ENCODE results near the gene ARHGAP22. TPM values are rescaled to one million over a fixed set of nuclear protein-coding genes. Genes with fewer than 3 reads are reported as not detected.
"Not testable (repeated sequence)": the region's sequence is repeated elsewhere in the genome, so short reads cannot be mapped to it uniquely, and the experiment has no call there.

ARHGAP22 gene, protein sequence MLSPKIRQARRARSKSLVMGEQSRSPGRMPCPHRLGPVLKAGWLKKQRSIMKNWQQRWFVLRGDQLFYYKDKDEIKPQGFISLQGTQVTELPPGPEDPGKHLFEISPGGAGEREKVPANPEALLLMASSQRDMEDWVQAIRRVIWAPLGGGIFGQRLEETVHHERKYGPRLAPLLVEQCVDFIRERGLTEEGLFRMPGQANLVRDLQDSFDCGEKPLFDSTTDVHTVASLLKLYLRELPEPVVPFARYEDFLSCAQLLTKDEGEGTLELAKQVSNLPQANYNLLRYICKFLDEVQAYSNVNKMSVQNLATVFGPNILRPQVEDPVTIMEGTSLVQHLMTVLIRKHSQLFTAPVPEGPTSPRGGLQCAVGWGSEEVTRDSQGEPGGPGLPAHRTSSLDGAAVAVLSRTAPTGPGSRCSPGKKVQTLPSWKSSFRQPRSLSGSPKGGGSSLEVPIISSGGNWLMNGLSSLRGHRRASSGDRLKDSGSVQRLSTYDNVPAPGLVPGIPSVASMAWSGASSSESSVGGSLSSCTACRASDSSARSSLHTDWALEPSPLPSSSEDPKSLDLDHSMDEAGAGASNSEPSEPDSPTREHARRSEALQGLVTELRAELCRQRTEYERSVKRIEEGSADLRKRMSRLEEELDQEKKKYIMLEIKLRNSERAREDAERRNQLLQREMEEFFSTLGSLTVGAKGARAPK
- 1 to 10 TPM; 1.3 to 3.1 (median 2.5) TPM for polyA plus RNA-seq (ENCODE audit: insufficient read depth in 1 of 5, insufficient read length in 5 of 5, low replicate concordance in 1 of 5)
- long read RNA-seq, donor 1, partial matches to known transcripts: 0 of 2 reads
- long read RNA-seq, donor 1, other reads (novel, unspliced or antisense): 0 of 2 reads
- long read RNA-seq, donor 2: 0 reads
- long read RNA-seq, donor 3, partial matches to known transcripts: 0 of 1 reads
- long read RNA-seq, donor 3, other reads (novel, unspliced or antisense): 0 of 1 reads
- long read RNA-seq, donor 4: 0 reads
- long read RNA-seq, donor 5: 0 reads
- long read RNA-seq, donor 6: 0 reads
- long read RNA-seq, donor 7: 0 reads
- long read RNA-seq, donor 8: 0 reads

DNA sequence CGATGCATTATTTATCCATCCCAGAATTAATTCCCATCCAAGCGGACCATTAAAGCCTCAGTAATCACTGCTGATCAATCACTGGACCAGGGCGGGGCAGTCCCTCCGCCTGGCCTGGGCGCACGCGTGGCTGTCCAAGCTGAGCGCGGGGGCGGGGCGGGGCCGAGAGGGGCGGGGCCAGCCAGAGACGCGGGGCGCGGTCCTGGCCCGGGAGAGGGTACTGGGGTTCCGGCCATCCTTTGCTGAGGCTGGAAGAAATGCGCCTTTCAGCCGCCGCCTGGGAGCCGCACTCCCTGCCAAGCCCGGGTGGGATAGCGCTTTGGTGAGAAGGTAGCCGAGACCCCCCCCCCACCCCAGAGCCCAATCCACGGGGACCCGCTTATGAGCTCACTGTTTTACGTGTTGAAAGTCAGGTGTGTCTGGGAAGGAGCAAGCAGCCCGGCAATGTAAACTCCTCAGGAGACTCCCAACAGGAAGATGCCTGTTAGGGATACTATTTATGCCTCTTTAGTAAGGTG, at the start of gene ARHGAP22:
Gene ARHGAP22, minus strand, starts transcription at position 83 of the 518 bp plus-strand sequence. CDS start 277 bp downstream, outside the sequence.
- no peak for DNase-seq

DNA sequence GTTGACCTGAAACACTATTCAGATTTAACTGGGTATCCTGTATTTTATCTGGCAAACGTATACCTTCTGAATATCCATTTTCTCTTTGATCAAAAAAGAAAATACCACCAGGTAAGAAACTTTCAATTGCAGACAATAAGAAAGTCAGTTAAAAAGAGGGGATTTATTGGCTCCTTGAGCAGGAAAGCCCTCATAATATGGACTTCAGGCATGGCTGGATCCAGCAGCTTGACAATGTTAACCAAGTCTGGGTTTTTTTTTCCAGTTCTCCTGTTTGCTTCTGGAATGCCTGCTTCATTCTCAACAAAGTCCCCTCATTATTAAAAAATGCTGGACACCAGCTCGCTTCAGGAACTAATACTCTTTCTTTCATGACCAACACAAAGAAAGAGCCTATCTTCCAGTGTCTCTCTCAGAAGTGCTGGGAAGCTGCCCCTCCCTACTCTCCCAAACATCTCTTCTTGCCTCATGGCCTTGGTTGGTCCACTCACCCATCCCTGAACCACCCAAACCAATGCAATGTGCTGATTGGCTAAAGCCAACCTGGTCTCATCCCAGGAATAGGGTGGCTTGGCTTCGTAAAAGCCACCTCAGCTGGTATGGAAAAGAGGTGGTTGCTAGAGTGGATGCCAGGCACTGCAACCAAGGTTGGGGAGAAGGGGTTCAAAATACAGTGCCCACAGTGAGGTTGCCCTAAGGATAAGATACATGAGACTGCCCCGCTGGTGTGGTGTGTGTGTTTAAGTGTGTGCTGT, 49.2 kb upstream of the ARHGAP22 start:
- no peak for DNase-seq

DNA sequence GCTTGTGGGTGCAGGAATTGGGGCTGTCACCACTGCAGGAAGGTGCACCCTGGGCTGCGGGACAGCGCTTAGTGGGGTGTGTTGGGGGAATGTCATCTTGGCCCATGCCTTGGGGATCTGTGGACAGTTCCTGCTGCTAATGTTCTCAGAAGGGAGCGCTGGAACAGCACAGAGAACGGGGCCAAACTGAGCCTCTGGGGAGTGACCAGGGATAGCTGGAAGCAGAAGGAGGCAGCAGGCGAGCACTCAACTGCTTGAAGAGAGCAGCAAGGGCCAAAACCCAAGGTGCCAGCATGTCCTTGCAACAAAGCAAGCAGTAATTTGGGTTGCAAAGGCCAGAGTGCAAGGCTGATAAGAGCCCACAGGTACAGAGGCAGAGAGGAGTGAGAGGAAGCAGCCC, 48.5 kb upstream of the ARHGAP22 start:
- no peak for DNase-seq

DNA sequence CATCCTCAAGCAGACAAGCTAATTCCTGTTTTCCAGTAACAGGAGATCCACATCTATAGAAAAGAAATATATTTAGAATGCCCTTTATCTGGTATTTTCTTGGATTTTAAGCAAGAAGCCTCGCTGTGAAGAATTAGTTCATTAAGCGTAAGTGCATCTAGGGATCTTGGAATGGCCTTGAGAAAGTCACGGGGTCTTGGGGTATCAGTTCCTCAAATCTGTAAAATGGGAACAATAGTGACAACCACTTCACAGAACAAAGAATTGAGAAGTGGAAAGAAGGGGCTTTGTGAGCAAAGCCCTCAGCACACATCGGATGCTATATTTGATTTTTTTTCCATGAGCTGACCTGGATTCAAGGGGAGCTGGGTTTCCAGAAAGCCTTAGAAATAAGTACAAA, 47.5 kb upstream of the ARHGAP22 start:
- DNase-seq: no peak

DNA sequence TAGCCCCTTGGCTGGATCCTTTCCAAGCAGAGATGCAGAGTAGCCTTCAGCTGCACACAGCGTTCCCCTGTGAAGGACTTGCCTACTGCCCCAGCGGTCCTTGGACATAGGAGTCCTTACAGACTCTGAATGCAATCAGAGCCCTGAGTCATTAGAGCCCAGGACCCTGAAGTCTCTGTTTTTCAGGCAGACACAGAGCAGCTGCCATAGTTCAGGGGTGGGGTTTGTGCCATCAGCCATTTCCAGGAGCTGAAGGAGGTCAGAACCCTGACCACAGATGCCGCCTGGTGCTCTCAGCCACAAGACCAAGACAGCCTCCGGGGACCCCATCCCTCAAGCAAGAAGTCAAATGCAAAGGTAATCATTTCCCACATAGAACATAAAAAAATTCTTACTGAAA, 47.0 kb upstream of the ARHGAP22 start:
- DNase-seq: no peak

DNA sequence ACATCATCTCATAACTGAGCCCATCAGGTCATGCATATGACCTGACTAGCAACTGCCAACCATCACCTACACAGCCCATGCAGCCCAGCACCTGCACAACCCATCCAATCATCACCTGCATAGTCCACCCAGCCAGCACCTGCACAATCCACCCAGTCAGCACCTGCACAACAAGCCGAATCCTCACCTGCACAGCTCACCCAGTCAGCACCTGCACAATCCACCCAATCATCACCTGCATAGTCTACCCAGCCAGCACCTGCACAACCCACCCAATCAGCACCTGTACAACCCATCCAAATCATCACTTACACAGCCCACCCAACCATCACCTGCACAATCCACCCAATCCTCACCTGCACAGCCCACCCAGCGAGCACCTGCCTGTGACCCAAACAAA, 46.4 kb upstream of the ARHGAP22 start:
- DNase-seq: no peak

DNA sequence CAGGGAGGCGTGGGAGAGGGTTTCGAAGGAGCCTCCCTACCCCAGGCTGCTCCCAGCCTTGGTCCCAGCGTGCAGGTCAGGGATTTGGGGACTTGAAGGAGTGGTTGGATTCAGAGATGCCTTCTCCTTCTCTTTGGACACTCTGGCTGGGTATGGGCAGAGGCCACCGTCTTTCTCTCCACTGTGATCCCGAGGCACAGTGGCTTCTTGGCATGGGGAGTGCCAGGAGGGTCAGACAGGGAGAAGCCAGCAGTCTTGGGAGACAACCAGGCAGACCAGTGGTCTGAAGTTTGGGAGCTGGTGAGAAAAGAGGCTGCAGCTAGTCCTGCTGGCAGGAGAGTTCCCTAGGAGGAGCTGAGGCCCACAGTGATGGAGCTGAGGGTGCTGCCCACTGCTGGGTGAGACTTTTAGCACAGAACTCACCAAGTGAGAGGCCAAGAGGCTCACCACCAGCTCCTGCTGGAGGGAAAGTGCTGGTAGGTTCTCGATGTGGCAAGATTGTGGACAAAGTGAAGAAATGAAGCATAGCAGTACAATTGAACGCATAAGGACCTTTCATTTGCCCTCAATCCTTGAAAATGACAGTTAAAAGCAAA, 44.6 kb upstream of the ARHGAP22 start:
- no peak for DNase-seq

DNA sequence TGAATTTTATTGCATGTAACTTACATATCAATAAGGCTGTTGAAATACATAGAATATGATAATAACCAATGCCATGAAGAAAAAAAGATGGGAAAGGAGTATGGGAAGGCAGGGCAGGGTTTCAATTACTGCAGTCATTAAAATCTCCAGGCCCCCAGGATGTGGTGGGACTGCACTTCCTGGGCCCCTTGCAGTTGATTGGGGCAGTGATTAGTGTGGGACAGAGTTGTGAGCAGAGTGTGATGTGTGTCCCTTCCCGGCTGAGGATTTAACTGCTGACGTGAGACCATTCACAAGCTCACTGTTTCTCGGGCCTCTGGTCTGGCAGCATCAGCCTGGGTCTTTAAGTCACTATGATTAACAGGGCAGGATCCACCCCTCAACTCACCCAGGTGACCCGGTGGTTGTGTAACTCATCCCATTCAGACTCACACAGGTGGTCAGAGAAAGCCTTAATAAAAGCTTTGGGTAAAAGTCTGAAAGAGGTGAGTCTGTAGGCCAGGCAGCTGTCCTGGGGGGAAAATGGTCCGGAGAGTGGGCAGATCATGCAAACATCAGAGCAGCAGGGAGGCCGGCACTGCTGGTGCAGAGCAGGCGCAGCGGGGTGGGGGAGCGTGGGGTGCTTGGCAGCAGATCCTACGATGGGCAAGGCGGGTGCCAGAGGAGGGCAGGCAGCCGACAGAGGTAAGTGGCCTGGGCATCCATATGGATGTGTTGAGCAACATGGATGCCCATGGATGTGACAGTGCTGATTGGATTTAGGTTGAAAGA, 43.5 kb upstream of the ARHGAP22 start:
- DNase-seq: no peak

DNA sequence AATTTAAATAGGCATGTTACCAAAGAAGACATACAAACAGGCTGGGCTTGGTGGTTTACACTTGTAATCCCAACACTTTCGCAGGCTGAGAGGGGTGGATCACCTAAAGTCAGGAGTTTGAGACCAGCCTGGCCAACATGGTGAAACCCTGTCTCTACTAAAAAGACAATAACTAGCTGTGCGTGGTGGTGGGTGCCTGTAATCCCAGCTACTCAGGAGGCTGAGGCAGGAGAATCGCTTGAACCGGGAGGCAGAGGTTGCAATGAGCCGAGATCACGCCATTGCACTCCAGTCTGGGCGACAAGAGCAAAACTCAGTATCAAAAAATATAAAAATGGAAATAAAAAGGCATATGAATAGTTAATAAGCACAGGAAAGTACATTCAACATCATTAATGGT, 42.2 kb upstream of the ARHGAP22 start:
- not testable (repeated sequence) for DNase-seq

DNA sequence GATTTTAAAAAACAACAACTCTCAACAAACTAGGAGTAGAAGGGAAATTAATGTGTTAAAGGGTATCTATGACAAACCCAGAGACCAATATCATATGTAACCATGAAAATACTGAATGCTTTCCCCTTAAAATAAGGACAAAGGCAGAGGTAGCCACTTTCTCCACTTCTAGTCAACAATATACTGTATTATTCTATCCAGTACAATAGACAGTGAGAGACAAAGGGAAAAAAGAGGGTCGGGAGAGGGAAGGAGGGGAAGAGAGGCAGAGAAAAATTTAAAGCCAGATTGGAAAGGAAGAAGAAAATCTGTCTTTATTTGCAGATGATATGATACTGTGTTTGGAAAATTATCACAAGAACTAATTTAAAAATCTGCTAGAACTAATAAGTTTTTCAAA, 40.7 kb upstream of the ARHGAP22 start:
- no peak for DNase-seq

DNA sequence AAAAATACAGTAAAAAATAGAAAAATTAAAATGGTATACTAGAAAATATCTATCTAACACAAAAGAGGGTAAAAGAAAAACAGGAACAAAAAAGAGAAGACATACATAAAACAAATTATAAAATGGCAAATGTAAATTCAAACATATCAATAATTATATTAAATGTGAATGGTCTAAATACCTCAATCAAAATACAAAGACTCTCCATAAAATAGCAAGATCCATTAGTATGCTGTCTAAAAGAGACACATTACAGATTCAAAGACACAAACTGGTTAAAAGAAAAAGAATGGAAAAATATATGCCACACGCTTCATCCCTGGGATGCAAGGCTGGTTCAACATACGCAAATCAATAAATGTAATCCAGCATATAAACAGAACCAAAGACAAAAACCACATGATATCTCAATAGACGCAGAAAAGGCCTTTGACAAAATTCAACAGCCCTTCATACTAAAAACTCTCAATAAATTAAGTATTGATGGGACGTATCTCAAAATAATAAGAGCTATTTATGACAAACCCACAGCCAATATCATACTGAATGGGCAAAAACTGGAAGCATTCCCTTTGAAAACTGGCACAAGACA, 36.3 kb upstream of the ARHGAP22 start:
- DNase-seq: not testable (repeated sequence)

DNA sequence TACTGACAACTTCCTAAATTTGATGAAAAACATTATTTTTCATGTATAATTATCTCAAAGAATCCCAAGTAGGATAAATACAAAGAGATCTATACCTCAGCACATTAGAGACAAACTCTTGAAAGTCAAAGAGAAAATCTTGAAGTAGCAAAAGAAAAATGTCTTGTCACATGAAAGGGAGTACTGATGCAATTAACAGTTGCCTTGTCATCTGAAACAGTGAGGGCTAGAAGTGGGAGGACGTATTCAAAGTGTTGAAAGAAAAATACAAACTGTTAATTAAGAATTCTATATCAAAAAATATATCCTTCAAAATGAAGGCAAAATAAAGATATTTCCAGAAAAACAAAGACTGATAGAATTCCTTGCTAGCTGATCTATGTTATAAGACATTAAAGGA, 35.5 kb upstream of the ARHGAP22 start:
- DNase-seq: no peak

DNA sequence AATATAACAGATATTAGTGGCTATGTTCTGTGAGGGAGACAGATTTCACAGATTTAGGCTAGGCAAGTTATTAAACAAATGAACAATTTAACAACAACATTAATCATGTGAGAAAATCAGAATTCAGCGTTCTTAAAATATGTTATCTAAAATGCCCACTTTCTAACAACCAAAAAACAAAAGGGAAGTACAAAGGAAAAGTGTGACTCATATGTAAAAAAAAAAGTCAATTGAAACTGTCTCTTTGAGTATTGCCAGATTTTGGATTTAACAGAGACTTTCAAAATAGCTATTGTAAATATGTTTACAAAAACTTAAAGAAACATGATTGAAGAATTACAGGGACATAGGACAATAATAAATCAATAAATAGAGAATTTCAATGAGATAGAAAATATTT, 34.8 kb upstream of the ARHGAP22 start:
- DNase-seq: no peak

DNA sequence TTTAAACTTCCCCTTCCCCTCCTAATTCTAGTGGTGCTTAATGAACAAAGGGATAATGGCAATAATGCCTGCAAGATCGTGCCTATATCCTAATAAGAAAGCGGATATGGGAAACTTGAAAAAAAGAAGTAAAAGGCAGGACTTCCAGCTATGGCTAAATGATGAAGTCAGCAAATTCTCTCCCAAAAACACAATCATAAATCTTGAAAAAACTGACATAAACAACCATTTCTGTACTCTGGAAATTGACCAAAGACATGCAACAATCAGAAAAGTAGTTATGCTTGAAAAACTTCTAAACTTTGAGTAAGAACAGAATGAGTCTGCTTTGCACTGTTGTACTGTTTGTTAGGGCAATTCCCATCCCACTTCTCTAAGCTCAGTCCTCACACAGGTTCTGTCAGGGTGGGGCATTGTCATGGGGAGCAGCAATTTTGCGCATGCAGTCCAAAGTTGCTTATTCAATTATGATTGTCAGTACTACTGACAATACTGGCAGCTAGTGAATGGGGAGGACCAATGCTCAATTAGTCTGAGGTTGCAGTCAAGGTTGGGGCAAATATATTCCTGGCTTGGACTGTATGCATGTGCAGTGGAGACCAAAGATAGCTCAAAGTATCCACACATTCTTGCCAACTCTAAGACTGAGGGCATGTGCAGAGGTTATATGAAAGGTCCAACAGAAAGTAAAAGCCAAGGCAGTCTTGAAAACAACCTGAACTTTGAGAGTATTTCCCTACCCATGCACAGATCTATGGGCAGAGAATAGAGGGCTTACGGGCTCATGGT, 34.1 kb upstream of the ARHGAP22 start:
- no peak for DNase-seq

DNA sequence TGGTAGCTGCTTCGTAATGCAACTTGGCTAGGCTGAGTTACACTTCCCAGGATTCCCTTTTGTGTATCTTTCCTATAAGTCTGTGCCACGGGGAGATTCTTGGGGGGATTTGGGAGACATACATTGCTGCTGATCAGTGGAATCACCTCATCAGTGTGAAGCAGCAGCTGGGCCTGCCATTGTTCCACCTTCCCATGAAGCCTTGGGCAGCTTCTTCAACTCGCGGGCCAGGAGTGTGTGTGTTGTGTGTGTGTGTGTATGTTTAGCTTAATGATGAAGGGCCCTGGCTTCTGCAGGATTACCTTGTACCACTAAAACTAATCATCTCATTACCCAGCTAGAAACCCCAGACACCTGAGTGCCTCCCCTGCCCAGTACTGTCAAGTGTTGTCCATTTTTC, 33.3 kb upstream of the ARHGAP22 start:
- DNase-seq: no peak

DNA sequence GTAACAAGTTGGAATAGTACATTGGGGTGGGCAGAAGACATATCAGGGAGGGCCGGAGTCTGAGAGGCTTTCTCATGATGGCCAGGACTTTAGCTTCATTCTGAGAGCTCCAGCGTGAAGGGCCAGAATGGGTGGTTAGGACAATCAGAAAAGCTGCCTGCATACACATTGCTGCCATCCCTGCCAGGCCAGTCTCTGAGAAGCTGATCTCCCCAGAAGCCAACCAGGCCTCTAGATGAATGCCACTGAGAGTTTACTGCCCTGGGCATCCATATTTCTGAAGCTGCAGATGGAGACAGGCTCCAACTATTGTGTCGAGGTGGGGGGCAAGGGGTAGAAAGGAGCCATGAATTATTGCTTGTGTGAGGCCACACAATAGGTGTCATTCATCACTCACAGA, 32.0 kb upstream of the ARHGAP22 start:
- DNase-seq: no peak

DNA sequence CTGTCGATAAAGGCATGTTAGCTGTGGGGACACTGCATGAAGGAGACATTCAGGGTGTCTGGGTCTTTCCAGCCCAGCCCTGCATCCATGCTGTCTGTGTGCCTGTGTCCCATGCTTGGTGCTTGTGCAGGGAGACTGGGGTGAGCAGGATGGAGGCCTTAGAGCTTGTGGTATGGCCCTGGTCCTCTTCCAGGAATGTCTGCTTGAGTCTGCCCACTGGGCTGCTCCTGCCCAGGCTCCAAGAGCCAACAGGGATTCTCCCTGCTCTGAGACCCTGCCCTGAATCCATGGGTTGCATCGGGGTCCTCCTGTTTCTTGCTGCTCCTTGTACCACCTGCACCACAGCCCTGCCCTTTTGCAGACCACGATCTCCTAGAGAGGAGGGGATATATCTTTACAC, 31.4 kb upstream of the ARHGAP22 start:
- no peak for DNase-seq

DNA sequence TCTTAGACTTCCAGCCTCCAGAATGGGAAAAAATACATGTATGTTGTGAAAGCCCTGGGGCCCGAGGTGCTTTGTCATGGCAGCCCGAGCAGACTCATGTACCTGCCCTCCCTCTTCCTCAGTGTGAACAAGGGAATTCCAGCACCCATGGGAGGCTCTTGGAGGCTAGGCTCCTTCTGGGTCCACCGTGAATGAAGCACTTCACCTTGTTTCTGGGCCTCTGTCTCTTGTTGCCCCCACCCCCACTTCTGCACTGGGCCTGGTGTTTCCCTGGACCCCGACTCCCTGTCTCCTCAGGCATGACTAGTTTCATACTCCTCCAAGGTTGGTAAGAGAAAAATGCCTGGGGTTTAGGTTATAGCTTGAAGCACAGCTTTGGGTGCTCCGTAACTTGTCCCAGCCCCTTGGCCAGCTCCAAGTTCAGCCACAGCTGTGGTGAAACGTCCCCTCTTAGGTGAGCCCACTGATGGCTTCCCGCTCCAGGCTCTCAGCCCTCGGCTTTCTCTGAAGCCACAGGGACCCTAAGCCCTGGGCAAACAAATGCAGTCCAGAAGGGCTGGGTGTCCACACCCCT, 30.2 kb upstream of the ARHGAP22 start:
- no peak for DNase-seq

All from right lung (tissue), 10 donors.